HG02571 (cell line): ENCODE results near the gene KLF15.

Experiments used
- ATAC-seq: cut with Tn5 transposase; IDR thresholded peaks from one replicate; pipeline ENCODE4 v1.9.1; 2021; ENCODE audit warnings: mild to moderate bottlenecking, moderate library complexity; ENCODE audit not compliant: unreplicated experiment

KLF15 gene

DNA sequence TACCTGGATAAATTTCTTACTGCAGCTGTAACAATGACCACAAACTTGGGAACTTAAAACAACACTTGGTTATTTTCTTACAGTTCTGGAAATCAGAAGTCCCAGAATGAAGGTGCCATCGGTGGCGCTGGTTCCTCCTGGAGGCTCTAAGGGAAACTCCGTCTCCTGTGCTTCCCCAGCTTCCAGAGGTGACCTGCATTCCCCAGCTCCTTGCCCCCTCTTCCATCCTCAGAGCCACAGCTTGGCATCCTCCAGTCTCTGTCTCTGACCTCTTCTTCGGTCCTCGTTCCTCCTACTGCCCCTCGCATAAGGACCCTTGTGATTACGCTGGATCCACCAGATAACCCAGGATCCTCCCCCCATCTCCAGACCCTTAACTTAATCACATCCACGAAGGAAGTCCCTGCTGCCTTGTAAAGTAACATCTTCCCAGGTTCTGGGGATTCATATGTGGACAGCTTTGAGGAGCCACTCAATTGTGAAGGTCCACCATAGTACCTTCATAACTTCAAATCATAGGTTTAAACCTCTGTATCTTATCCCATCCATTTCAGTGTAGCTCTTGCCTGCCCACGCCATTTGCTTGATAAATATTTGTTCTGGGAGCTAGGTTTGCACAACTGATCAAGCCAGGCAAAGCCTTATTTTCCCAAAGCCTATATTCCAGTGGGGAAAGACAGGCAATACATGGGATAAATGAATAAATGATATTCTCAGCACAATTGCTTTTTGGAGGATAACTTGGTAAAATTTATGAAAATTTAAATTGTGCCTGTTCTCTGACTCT is 34.8 kb downstream of the KLF15 start:
- ATAC-seq: no peak

GRCh38 chr3:126321490-126321889 is 35.7 kb downstream of the KLF15 start:
- no peak for ATAC-seq

- no peak for ATAC-seq
Measured at GRCh38 chr3:126320517-126321293, 36.5 kb downstream of the KLF15 start.

DNA sequence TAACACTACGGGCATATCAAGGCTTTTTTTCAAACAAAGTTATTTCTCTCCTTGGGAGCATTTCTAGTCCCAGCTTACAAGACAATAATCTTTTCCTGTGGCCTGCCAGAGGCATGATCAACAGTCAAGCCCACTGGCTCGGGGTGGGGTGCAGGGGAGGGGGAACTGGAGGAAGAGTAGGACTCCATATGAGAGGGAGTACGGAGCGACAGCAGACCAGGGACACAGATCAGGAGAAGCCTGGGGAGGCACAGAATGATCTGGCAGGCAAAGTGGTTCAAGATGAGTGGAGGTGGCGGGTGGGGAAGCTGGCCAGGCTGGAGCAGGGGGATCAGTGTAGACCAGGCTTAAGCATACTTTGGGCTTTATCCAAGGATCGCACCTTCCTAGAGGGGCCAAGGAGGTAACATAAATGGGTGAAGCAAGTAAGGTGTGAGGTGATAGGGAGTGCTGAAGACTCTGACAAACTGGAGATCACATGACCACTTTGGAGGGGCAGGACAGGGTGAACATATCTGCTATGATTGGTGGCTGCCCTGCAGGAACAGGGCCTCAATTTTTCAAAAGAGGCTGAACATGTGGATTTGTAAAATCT is 37.4 kb downstream of the KLF15 start:
- ATAC-seq: no peak

DNA sequence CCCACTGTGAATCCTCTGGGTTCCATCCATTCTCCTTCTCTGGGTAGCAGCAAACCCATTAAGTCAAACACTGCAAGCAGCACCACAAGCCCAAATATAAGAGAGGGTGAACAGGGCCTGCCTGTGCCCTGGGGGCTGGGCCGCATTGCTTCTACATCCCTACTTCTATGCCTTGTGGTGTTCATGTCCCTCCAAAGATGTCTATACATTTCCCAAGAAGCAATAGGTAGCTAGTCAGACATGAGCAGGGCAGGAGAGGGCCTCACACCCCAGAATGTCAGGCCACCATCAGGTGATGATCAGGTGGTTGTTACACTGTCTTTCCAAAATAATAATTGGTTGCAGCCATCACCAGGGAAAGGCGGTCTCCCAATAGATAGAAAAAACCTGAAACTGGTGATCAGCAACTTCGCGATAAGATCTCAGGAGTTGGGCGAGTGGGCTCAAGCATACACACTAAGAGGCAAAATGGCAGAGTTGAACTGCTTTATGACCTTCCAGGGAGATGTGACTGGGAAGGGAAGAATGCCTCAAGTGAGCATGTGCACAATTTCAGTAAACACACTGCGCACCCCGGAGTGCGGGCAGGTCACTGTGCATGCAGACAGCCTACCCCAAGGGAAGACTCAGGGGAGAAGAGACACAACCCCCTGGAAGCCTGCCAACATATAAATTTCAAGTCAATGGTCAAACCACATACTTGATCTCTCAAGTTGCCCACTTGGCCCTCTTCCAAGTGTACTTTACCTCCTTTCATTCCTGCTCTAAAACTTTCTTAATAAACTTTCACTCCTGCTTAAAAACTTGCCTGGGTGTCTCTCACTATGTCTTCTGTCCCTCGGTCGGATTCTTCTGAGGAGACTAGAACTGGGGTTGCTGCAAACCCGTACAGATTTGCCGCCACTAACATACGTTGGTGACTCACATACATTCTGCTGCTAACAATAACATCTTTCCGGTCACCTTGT is 39.9 kb downstream of the KLF15 start:
- no peak for ATAC-seq

GRCh38 chr3:126316501-126316939 is 40.7 kb downstream of the KLF15 start:
- no peak for ATAC-seq

DNA sequence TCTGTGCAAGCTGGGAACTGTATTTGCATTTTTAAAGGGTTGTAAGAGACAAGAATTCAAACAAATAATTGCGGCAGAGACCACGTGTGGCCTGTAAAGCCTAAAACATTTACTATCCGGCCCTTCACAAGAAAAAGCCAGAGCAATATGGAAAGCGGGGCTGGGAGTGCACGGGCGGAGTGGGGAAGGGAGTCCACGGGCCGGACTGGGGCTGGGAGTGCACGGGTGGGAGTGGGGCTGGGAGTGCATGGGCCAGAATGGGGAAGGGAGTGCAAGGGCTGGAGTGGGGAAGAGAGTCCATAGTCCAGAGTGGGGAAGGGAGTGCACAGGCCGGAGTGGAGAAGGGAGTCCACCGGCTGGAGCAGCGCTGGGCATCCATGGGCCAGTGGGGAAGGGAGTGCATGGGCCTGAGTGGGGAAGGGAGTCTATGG is 41.2 kb downstream of the KLF15 start:
- ATAC-seq: no peak

- no peak for ATAC-seq
Measured at GRCh38 chr3:126314790-126315658, 42.2 kb downstream of the KLF15 start.

GRCh38 chr3:126314305-126314789 is 42.9 kb downstream of the KLF15 start:
- no peak for ATAC-seq

- ATAC-seq: no peak
Measured at GRCh38 chr3:126313580-126314304, 43.5 kb downstream of the KLF15 start.

DNA sequence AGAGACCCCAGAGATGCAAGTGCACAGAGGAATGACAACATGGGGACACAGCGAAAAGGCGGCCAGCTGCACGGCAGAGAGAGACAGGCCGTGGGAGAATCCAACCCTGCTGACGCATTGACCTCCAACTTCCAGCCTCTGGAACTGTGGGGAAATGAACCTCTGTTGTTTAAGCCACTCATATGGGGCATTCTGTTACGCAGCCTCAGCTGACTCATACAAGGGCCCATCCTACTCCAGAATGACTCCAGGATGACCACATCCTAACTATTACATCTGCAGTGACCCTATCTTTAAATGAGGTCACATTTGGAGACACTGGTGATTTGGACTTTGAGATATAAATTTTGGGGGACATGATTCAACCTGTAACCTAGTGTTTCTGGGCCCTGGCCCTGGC is 44.0 kb downstream of the KLF15 start:
- no peak for ATAC-seq

GRCh38 chr3:126312341-126312740 is 44.9 kb downstream of the KLF15 start:
- ATAC-seq: no peak

GRCh38 chr3:126311338-126311978 is 45.8 kb downstream of the KLF15 start:
- ATAC-seq: no peak

DNA sequence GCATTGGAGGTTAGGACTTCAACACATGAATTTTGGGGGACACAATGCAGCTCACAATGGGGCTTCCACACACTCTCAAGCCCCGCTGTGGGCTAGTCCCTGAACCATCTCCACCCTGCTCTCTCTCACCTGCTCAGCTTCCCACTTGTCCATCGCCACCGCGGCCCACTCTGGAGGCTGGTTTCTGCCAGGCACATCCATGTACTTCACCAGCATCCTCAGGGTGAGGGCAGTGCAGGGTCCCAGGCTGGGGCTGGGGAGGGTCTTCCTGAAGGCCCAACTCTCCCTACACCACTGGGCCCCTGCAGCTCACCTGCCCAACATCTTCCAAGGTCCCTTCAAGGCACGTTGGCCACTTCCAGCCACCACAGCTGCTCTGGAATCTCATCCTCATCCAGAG is 46.4 kb downstream of the KLF15 start:
- ATAC-seq: no peak

DNA sequence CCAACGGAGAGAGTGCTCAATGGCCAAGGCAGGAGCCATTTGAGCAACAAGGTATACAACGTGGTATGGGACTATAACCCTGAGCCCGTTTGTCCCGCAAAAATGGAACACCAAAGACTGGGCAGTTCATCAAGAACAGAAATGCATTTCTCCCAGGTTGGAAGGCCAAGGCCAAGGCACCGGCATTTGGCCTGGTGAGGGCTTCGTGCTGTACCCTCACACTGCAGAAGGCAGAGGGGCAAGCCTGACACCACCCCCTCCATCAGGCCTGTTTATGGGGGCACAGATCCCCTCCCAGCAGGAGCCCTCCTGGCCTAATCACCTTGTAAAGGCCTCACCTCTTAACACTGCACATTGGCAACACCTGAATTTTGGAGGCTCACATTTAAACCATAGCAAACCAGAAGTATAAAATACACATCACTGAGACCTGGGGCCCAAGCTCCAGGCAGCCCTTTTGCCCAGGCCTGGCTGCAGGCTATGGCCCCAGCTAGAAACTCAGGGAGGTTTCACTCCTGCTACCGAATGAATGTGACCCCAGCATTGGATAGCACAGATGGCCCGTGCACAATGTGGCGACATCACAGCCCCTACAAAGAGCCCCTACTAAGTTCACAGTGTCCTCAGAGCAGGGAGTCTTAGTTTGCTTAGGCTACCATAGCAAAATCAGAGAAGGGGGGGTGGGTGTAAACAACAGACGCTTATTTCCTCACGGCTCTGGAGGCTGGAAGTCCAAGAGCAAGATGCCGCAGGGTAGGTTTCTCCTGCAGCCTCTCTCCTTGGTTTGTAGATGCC is 47.1 kb downstream of the KLF15 start:
- no peak for ATAC-seq

- ATAC-seq: no peak
Measured at GRCh38 chr3:126309165-126309564, 48.0 kb downstream of the KLF15 start.

GRCh38 chr3:126308394-126309125 is 48.6 kb downstream of the KLF15 start:
- ATAC-seq: no peak
